Left lung (tissue), 10 donors: Measurements from ENCODE around the gene DLGAP4. TPM values are rescaled to one million over a fixed set of nuclear protein-coding genes. Genes with fewer than 3 reads are reported as not detected.

Experiments
- ATAC-seq: fragments of 200-7000 bp; cut with Tn5 transposase; one replicate; pipeline ENCODE4 v1.9.1; 2020; ENCODE audit warnings: moderate library complexity
- DNase-seq, 4 donors: peaks; one replicate each; pipeline ENCODE4 v3.0.0-alpha.2; 2013 to 2020
- H3K27ac ChIP-seq, 2 donors: fragments of 200-600 bp; sonication (generic) in 1 of 2; one replicate each; pipeline versions ENCODE4 v1.5.0 to v1.8.0; 2020 to 2021
- H3K27me3 ChIP-seq, 2 donors: fragments of 200-600 bp; sonication (generic) in 1 of 2; one replicate each; pipeline versions ENCODE4 v1.5.0 to v1.8.0; 2020 to 2021
- H3K36me3 ChIP-seq, 2 donors: fragments of 200-600 bp; sonication (generic) in 1 of 2; one replicate each; pipeline versions ENCODE4 v1.5.0 to v1.8.0; 2020 to 2021
- H3K4me1 ChIP-seq, 2 donors: fragments of 200-600 bp; one replicate each; pipeline ENCODE4 v1.8.0; 2021
- H3K4me3 ChIP-seq, 2 donors: fragments of 200-600 bp; sonication (generic) in 1 of 2; one replicate each; pipeline versions ENCODE4 v1.5.0 to v1.8.0; 2020 to 2021; ENCODE audit warnings: mild to moderate bottlenecking in 1 of 2
- H3K9me3 ChIP-seq, 2 donors: fragments of 200-600 bp; sonication (generic) in 1 of 2; one replicate each; pipeline versions ENCODE4 v1.5.0 to v1.8.0; 2020 to 2021
- intact Hi-C, 2 donors: fragments of 100-400 bp; cut with DNase I; formaldehyde crosslinking; loops; one replicate each; pipeline versions ENCODE4 v1.11.2 to v1.14.2; 2022
- polyA plus RNA-seq, 6 donors: library from polyadenylated mRNA; unstranded; fragments of 120-200 nt; gene quantifications; one replicate each; pipeline ENCODE4 v1.2.1, GENCODE V29; 2013; ENCODE audit not compliant: insufficient read length in 6 of 6
- total RNA-seq, 2 donors: library from RNA; stranded (reverse); fragmentation: NEBNext Ultra II Directional; extraction: Animal tissue kit (Norgen Biotek cat#: 25700); gene quantifications; one replicate each; pipeline ENCODE4 v1.2.1, GENCODE V29; 2021
- TF ChIP-seq, protein P1 (sequence below), 2 donors: fragments of 200-600 bp; sonication (generic) in 1 of 2; IDR thresholded peaks; one replicate each; pipeline versions ENCODE4 v1.5.0 to v1.8.0; 2021; ENCODE audit warnings: antibody characterized with exemption in 2 of 2
- donor health status: DM: no; HTN: yes; CAD: no.
- donor health status: DM: no; HTN: no; CAD: no.

The DLGAP4 gene
- total and polyA plus RNA-seq, 8 donors = 53.5 to 84.3 (median 72.1) TPM

DNA sequence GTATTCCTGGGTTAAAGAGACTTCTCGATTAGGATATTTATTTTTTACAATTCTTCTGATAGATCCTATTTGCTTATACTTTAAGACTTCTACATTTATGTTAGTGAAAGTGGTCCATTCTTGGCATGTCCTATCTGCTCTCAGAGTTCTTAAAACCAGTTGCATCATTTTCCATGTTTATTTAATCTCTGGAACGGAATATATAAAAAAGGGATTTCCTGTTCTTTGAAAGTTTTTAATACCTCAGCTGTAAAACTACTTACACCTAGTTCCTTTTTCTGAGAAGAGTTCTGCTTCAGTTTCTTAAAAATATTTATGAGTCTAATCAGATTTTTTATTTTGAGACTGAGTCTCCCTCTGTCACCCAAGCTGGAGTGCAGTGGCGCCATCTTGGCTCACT lies 217.2 kb downstream of the DLGAP4 start:
- Histone ChIP-seq H3K27ac (no peak overlapping the region), H3K36me3 (peaks cover 0 to 71% of the 10 kb centered on the region in 2 donors), H3K4me1 (peaks cover 0 to 5% of the 10 kb centered on the region in 2 donors), H3K4me3 (no peak overlapping the region), H3K27me3 (no peaks in the 10 kb centered on the region), H3K9me3 (no peaks in the 10 kb centered on the region)
- TF ChIP-seq, protein P1, sequence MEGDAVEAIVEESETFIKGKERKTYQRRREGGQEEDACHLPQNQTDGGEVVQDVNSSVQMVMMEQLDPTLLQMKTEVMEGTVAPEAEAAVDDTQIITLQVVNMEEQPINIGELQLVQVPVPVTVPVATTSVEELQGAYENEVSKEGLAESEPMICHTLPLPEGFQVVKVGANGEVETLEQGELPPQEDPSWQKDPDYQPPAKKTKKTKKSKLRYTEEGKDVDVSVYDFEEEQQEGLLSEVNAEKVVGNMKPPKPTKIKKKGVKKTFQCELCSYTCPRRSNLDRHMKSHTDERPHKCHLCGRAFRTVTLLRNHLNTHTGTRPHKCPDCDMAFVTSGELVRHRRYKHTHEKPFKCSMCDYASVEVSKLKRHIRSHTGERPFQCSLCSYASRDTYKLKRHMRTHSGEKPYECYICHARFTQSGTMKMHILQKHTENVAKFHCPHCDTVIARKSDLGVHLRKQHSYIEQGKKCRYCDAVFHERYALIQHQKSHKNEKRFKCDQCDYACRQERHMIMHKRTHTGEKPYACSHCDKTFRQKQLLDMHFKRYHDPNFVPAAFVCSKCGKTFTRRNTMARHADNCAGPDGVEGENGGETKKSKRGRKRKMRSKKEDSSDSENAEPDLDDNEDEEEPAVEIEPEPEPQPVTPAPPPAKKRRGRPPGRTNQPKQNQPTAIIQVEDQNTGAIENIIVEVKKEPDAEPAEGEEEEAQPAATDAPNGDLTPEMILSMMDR (IDR thresholded peaks at IDR 0.05) = no peak
- ATAC-seq = no peak
- DNase-seq = no peak
- intact Hi-C loops = no loop called here

DNA sequence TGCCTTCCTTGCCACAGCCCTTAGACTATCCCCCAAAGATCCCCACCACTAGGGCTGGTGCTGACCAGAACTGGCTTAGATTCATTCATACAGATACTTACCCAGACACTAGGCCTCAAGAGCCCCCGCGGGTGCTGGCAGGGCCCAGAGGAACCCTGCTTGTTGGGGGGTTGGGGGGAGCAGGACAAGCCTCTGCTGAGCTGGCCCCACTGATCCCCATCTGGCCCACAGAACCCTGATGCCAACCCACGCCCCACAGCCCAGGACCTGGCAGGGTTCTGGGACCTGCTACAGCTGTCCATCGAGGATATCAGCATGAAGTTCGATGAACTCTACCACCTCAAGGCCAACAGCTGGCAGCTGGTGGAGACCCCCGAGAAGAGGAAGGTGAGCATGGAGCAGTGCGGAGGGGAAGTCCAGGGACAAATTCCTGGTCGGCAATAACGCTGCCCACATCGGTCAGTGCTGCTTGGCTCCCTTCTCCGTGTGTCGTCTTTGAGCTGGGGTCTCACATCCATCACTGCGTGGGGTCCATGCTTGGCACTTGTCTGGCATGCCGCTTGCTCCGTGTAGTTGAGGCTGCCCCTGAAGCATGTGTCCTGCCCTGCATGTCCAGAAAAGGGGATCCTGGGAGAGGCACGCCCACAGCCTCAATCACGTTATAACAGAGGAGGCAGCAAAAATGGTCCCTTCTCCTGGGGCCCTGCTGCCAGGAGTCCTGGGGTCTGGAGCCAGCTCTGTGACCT lies 219.7 kb downstream of the DLGAP4 start:
- no peaks in the 10 kb centered on the region for H3K9me3 ChIP-seq
- DNase-seq (no peak), ATAC-seq (no peak)
- no peak overlapping the region for H3K4me3 ChIP-seq
- H3K27me3 ChIP-seq = no peaks in the 10 kb centered on the region
- intact Hi-C loops = no loop called here
- TF ChIP-seq, protein P1 (IDR thresholded peaks at IDR 0.05) = no peak
- peaks cover 0 to 5% of the 10 kb centered on the region in 2 donors for H3K4me1 ChIP-seq
- peaks cover 0 to 69% of the 10 kb centered on the region in 2 donors for H3K36me3 ChIP-seq
- H3K27ac ChIP-seq = no peak overlapping the region

DNA sequence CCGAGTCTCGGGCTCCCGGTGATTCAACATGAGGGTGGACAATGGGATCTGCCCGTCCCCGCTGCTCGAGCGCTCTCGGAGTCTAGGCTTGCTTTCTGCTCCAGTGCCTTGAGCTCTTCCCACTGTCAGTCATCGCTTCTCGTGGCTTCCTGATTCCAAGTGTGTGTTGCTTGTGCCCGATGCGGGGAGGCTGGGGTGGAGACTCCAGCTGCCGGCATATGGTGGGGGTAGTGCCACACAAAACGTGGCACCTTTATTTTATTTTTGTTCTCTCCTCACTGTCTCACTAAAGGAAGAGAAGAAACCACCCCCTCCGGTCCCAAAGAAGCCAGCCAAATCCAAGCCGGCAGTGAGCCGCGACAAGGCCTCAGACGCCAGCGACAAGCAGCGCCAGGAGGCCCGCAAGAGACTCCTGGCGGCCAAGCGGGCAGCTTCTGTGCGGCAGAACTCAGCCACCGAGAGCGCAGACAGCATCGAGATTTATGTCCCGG lies 220.4 kb downstream of the DLGAP4 start:
- H3K27ac ChIP-seq = no peak overlapping the region
- H3K27me3 ChIP-seq = no peaks in the 10 kb centered on the region
- no peak overlapping the region for H3K4me3 ChIP-seq
- DNase-seq (no peak), ATAC-seq (no peak)
- intact Hi-C loops = no loop called here
- peaks cover 0 to 65% of the 10 kb centered on the region in 2 donors for H3K36me3 ChIP-seq
- peaks cover 0 to 5% of the 10 kb centered on the region in 2 donors for H3K4me1 ChIP-seq
- no peaks in the 10 kb centered on the region for H3K9me3 ChIP-seq
- TF ChIP-seq, protein P1 (IDR thresholded peaks at IDR 0.05) = no peak

DNA sequence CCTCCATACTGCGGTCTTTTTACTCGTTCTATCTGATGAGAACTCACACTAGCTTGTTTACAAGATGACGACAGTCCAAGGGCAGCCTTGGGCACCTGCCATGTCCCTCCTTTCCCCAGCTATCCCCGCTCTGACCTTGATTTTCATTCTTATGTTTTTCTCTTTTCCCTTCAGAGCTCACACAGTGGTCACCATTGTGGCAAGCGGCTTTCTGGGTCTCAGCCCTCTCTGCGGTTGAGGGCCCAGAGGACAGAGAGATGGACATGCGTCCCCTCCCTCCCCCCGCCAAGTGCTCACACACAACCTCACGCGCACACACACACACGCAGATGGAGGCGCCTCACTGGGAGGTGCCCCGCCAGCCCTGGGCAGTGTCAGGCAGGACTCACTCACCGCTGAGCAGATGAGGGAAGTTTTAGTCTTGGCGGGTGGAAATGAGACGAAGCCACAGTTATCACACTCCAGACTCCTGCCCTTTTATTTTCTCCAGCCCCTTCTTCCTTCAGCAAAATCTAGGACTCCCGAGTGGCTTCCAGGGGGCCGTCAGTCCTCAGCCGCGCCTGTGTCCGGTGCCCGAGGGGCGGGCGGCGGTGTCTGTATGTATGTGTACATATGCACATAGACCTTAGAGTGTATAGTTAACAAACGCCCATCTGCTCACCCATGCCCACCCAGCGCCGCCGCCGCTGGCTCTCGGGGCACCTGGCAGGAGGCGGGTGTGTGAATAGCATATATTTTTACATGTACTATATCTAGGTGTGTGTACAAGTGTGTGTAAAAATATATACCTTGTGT lies 221.4 kb downstream of the DLGAP4 start:
- TF ChIP-seq, protein P1 (IDR thresholded peaks at IDR 0.05) = no peak
- no peak overlapping the region for H3K27ac ChIP-seq
- no peaks in the 10 kb centered on the region for H3K27me3 ChIP-seq
- ATAC-seq = peak; percentile 11
- H3K4me3 ChIP-seq = no peak overlapping the region
- intact Hi-C loops = no loop called here
- peaks cover 0 to 5% of the 10 kb centered on the region in 2 donors for H3K4me1 ChIP-seq
- H3K9me3 ChIP-seq = no peaks in the 10 kb centered on the region
- peaks cover 0 to 55% of the 10 kb centered on the region in 2 donors for H3K36me3 ChIP-seq
- no peak for DNase-seq
